ENCODE measurements around the gene FAM149B1. TPM values are rescaled to one million over a fixed set of nuclear protein-coding genes. Genes with fewer than 3 reads are reported as not detected.

FAM149B1 gene
- total and polyA plus RNA-seq, 10 of the 15 experiments (the other 5 are each of a cell fraction or from before 2014, with no cell fraction given): 6.6 to 20.9 (median 11.2) TPM

DNA sequence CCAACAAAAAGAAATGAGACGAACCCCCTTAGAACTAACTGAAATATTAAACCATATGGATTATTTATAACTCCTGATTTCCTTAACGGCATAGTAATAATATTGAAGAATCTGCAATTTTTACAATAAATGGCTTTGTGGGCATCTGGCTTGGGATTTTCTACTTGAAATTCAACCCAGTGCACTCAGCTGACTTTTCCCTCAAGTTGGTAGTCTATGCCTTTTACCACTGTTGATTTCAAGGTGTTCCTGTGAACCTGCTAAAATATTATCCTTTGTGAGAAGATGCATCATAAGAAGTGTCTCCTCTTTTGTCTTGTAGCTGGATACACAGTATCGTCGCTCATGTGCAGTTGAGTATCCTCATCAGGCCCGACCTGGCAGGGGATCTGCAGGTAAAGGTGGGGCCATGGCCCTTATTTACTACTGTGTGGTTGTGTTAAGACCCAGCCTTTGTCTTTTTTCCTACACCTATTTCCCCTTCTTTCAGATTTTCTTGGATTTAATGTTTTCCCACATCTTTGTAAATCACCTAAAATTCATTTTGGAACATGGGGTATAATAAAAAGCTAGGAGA lies 71.2 kb downstream of the FAM149B1 start:
- WGBS (ENCODE audit: insufficient coverage, insufficient replicate concordance, low lambda C conversion rate, missing lambda C conversion rate): 92% methylated on average over 5 of the region's 5 CpGs
- DNase-seq (ENCODE audit: low read depth, low spot score) (no peak), FAIRE-seq (no peak), ATAC-seq (no peak)
- Histone ChIP-seq H3K9me3 (replicated peaks; ENCODE audit: control insufficient read depth, insufficient read depth, low read length) (no peaks in the 10 kb centered on the region), H3K27ac (ENCODE audit: control insufficient read depth, insufficient read depth) (no peak overlapping the region), H3K79me2 (ENCODE audit: control insufficient read depth, insufficient read depth, low read length) (peaks cover 11% of the 10 kb centered on the region), H3K4me1 (ENCODE audit: control insufficient read depth, insufficient read depth, low read length) (no peaks in the 10 kb centered on the region), H2AFZ (ENCODE audit: control insufficient read depth, low read depth, low read length) (no peak overlapping the region), H4K20me1 (ENCODE audit: control insufficient read depth, insufficient read depth) (no peaks in the 10 kb centered on the region), H3K4me3 (no peak overlapping the region), H3K27me3 (replicated peaks in 1 of 2; ENCODE audit: control insufficient read depth in 2 of 2, insufficient read depth in 2 of 2, low read length in 1 of 2) (no peaks in the 10 kb centered on the region), H3K4me2 (ENCODE audit: control insufficient read depth, insufficient read depth) (no peak overlapping the region), H3K9ac (ENCODE audit: control insufficient read depth, insufficient read depth, low read length) (no peak overlapping the region), H3K36me3 (ENCODE audit: control insufficient read depth in 2 of 2, insufficient read depth in 2 of 2, low read length in 1 of 2) (peaks cover 1 to 24% of the 10 kb centered on the region in 2 experiments)
- BruUV-seq (replicated peaks): no TSS peak
- POLR2A ChIA-PET: interaction anchor here (0.7 kb wide), 1 partner anchor 41 kb away, joined by 3 read pairs; no protein-coding TSS in a partner anchor
- no peak for TF ChIP-seq ZSCAN29 (IDR thresholded peaks at IDR 0.05)
- TF ChIP-seq POLR2AphosphoS5 (IDR thresholded peaks at IDR 0.05; ENCODE audit: low read length): 0 out of 2 replicates have a peak, but pooled peaks have one; percentile 28
- SMC1A ChIA-PET (ENCODE audit: uncharacterized antibody, unreplicated experiment): no interaction called here
- RAD21 ChIA-PET (ENCODE audit: unreplicated experiment): no interaction called here
- CTCF ChIA-PET: no interaction called here
- intact Hi-C loops (cut with micrococcal nuclease; ENCODE audit: unreplicated experiment) (no loop called here), in situ Hi-C loops (cut with MboI) (no loop called here)

DNA sequence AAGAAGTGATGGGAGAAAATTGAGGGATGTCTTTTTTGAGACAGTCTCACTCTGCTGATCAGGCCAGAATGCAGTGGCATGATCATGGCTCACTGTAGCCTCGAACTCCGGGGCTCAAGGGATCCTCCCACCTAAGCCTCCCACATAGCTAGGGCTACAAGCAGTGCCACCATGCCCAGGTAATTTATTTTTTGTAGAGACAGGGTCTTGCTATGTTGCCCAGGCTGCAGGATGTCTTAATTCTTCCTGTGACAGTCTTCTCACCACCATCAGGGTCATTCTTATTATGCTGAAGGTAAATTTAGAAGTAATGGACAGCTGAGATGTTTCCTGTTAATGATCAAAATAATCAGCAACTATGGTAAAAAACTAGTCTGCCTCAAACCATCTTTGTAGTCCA lies 72.0 kb downstream of the FAM149B1 start:
- in situ Hi-C loops (cut with MboI): no loop called here
- no peak overlapping the region for H3K4me3 ChIP-seq
- no peak for ATAC-seq
- DNase-seq (ENCODE audit: low read depth, low spot score): no peak
- H4K20me1 ChIP-seq (ENCODE audit: control insufficient read depth, insufficient read depth): no peaks in the 10 kb centered on the region
- 97% methylated on average over 2 of the region's 2 CpGs for WGBS (ENCODE audit: insufficient coverage, insufficient replicate concordance, low lambda C conversion rate, missing lambda C conversion rate)
- peaks cover 20% of the 10 kb centered on the region for H3K79me2 ChIP-seq (ENCODE audit: control insufficient read depth, insufficient read depth, low read length)
- peaks cover 1 to 26% of the 10 kb centered on the region in 2 experiments for H3K36me3 ChIP-seq (ENCODE audit: control insufficient read depth in 2 of 2, insufficient read depth in 2 of 2, low read length in 1 of 2)
- TF ChIP-seq STAT3 (IDR thresholded peaks at IDR 0.05; ENCODE audit: low read depth, low read length) (no peak), NR2C1 (IDR thresholded peaks at IDR 0.05) (no peak), LARP7 (IDR thresholded peaks at IDR 0.05) (no peak)
- no peaks in the 10 kb centered on the region for H3K4me1 ChIP-seq (ENCODE audit: control insufficient read depth, insufficient read depth, low read length)
- H3K4me2 ChIP-seq (ENCODE audit: control insufficient read depth, insufficient read depth): no peak overlapping the region
- intact Hi-C loops (cut with micrococcal nuclease; ENCODE audit: unreplicated experiment): no loop called here
- ChIA-PET SMC1A (ENCODE audit: uncharacterized antibody, unreplicated experiment) (no interaction called here), CTCF (no interaction called here), RAD21 (ENCODE audit: unreplicated experiment) (no interaction called here), POLR2A (no interaction called here)
- no peak for FAIRE-seq
- H3K27ac ChIP-seq (ENCODE audit: control insufficient read depth, insufficient read depth): no peak overlapping the region
- BruUV-seq (replicated peaks): no TSS peak
- no peaks in the 10 kb centered on the region for H3K27me3 ChIP-seq (replicated peaks in 1 of 2; ENCODE audit: control insufficient read depth in 2 of 2, insufficient read depth in 2 of 2, low read length in 1 of 2)
- H2AFZ ChIP-seq (ENCODE audit: control insufficient read depth, low read depth, low read length): no peak overlapping the region
- H3K9me3 ChIP-seq (replicated peaks; ENCODE audit: control insufficient read depth, insufficient read depth, low read length): no peaks in the 10 kb centered on the region
- no peak overlapping the region for H3K9ac ChIP-seq (ENCODE audit: control insufficient read depth, insufficient read depth, low read length)
